ENCODE measurements around the gene CCDC181. TPM values are rescaled to one million over a fixed set of nuclear protein-coding genes. Genes with fewer than 3 reads are reported as not detected.
A peak's percentile ranks its signal among the peaks of the same experiment; 100 is the strongest.

CCDC181 gene
- 1 to 10 TPM in 1 of 4 donors, under 1 TPM in 1, not detected in 2; 0.80 to 1.2 TPM for total RNA-seq

- Histone ChIP-seq H3K36me3 (no peaks in the 10 kb centered on the region), H3K9me3 (no peaks in the 10 kb centered on the region), H3K4me3 (peak within 1 kb of the TSS; percentile 35 to 54 (median 46)), H3K27me3 (peaks cover 16 to 39% (median 28%) of the 10 kb centered on the region in 3 donors), H3K27ac (no peak within 1 kb of the TSS), H3K4me1 (peaks cover 0 to 8% of the 10 kb centered on the region in 2 donors)
- DNase-seq: no peak
- TF ChIP-seq, protein P1, sequence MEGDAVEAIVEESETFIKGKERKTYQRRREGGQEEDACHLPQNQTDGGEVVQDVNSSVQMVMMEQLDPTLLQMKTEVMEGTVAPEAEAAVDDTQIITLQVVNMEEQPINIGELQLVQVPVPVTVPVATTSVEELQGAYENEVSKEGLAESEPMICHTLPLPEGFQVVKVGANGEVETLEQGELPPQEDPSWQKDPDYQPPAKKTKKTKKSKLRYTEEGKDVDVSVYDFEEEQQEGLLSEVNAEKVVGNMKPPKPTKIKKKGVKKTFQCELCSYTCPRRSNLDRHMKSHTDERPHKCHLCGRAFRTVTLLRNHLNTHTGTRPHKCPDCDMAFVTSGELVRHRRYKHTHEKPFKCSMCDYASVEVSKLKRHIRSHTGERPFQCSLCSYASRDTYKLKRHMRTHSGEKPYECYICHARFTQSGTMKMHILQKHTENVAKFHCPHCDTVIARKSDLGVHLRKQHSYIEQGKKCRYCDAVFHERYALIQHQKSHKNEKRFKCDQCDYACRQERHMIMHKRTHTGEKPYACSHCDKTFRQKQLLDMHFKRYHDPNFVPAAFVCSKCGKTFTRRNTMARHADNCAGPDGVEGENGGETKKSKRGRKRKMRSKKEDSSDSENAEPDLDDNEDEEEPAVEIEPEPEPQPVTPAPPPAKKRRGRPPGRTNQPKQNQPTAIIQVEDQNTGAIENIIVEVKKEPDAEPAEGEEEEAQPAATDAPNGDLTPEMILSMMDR (IDR thresholded peaks at IDR 0.05 in 4 of 5, conservative IDR thresholded peaks at IDR 0.05 in 1 of 5): no peak
- TF ChIP-seq POLR2A (IDR thresholded peaks at IDR 0.05): no peak
- intact Hi-C loops (cut with DNase I; ENCODE audit: low total_unique reads): no loop called here
- in situ Hi-C loops (cut with MboI; ENCODE audit: low sequenced_read_pairs in 4 of 4): no loop called here
- no peak for ATAC-seq
These were observed at the start of gene CCDC181 for GRCh38 chr1:169427081-169427641. TSS of gene CCDC181 (minus strand) at chr1:169427474. CDS start at chr1:169424927, 2,547 bp downstream.

DNA sequence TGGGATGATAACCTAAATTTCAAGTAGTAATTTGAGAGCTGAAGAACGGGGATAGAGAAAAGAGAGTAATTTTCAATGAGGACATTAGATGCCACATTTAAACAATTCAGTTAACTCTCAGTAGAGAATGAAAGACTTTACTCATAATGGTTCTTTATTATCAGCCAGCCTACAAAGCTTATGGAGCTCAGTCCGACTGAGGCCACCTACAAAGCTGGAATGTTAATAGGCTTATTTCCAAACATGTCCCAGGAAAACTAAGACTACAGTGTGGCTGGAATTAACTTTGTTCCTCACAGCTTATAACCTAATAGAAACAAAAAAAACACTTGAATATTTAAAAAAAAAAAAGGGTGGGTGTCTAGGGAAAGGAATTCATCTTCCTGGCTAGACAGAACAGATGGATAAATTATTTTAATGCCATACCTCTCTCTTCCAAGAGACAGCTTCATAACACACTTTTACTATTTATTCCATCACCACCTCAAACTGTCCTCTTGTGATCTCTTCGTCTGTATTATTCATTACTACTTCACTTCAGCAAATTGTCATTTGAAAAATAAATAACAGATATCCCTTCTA, 48.6 kb upstream of the CCDC181 start:
- Histone ChIP-seq H3K9me3 (no peaks in the 10 kb centered on the region), H3K27ac (peak overlapping the region in 1 of 4 donors; percentile 35), H3K27me3 (no peaks in the 10 kb centered on the region), H3K4me1 (peaks cover 29 to 32% of the 10 kb centered on the region in 2 donors), H3K36me3 (peaks cover 0 to 33% of the 10 kb centered on the region in 2 donors), H3K4me3 (no peak overlapping the region)
- no peak for ATAC-seq
- intact Hi-C loops (cut with DNase I; ENCODE audit: low total_unique reads): no loop called here
- TF ChIP-seq POLR2A (IDR thresholded peaks at IDR 0.05): no peak
- TF ChIP-seq, protein P1 (IDR thresholded peaks at IDR 0.05 in 4 of 5, conservative IDR thresholded peaks at IDR 0.05 in 1 of 5): no peak
- no peak for DNase-seq
- in situ Hi-C loops (cut with MboI; ENCODE audit: low sequenced_read_pairs in 4 of 4): loop anchor here in 3 of 4 donors (10.0 to 25.0 kb wide), 6 partner anchors 59 to 1539 kb away; partner anchors contain the start of genes ATP1B1 (in 2 of the 3), DCAF6 (in 1 of the 3) and MPC2 (in 1 of the 3)

- no peaks in the 10 kb centered on the region for H3K27me3 ChIP-seq
- H3K27ac ChIP-seq: peak overlapping the region in 1 of 4 donors; percentile 4
- ATAC-seq: no peak
- peaks cover 0 to 45% of the 10 kb centered on the region in 2 donors for H3K36me3 ChIP-seq
- DNase-seq: no peak
- H3K4me3 ChIP-seq: no peak overlapping the region
- no peaks in the 10 kb centered on the region for H3K9me3 ChIP-seq
- TF ChIP-seq, protein P1 (IDR thresholded peaks at IDR 0.05 in 4 of 5, conservative IDR thresholded peaks at IDR 0.05 in 1 of 5): no peak
- TF ChIP-seq POLR2A (IDR thresholded peaks at IDR 0.05): no peak
- in situ Hi-C loops (cut with MboI; ENCODE audit: low sequenced_read_pairs in 4 of 4) (loop anchor here in 1 of 4 donors (10.0 kb wide), 1 partner anchor 60 kb away; no protein-coding TSS in a partner anchor), intact Hi-C loops (cut with DNase I; ENCODE audit: low total_unique reads) (no loop called here)
- peaks cover 15 to 17% of the 10 kb centered on the region in 2 donors for H3K4me1 ChIP-seq
These were observed 47.2 kb upstream of the CCDC181 start for GRCh38 chr1:169474302-169474995.

DNA sequence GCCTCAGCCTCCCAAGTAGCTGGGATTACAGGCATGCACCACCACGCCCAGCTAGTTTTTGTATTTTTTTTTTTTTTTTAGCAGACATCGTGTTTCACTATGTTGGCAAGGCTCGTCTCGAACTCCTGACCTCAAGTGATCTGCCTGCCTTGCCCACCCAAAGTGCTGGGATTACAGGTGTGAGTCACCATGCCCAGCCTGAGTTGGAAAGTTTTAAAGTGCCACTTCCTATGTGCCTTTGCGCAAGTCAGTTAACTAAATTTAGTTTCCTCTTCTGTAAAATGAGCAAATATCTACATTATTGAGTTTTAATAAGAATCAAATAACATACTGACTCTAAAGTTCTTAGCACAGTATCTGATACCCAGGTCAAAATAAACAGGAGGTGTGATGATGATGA, 46.1 kb upstream of the CCDC181 start:
- DNase-seq (no peak), ATAC-seq (no peak)
- Histone ChIP-seq H3K9me3 (no peaks in the 10 kb centered on the region), H3K27ac (peak overlapping the region in 3 of 4 donors; percentile 13 to 43 (median 14)), H3K4me3 (no peak overlapping the region), H3K27me3 (no peaks in the 10 kb centered on the region), H3K4me1 (peaks cover 4 to 8% of the 10 kb centered on the region in 2 donors), H3K36me3 (peaks cover 0 to 56% of the 10 kb centered on the region in 2 donors)
- intact Hi-C loops (cut with DNase I; ENCODE audit: low total_unique reads) (no loop called here), in situ Hi-C loops (cut with MboI; ENCODE audit: low sequenced_read_pairs in 4 of 4) (loop anchor here in 1 of 4 donors (10.0 kb wide), 1 partner anchor 61 kb away; no protein-coding TSS in a partner anchor)
- TF ChIP-seq, protein P1 (IDR thresholded peaks at IDR 0.05 in 4 of 5, conservative IDR thresholded peaks at IDR 0.05 in 1 of 5): no peak
- no peak for TF ChIP-seq POLR2A (IDR thresholded peaks at IDR 0.05)

All from gastrocnemius medialis (tissue), 4 donors.